IMR-90 (cell line): ENCODE data around the gene HINT2. TPM values are rescaled to one million over a fixed set of nuclear protein-coding genes. Genes with fewer than 3 reads are reported as not detected.

Source experiments
- ATAC-seq: fragments of 200-7000 bp; cut with Tn5 transposase; 2 replicates; pipeline ENCODE4 v1.9.1; 2020; ENCODE audit warnings: low read depth, mild to moderate bottlenecking, moderate library complexity
- BruUV-seq: library from RNA; stranded (reverse); fragments of 400-500 nt; replicated peaks from 2 replicates; lab custom pipeline; 2021; lab: Mats Ljungman, UMichigan
- CTCF ChIA-PET: fragments of 300-600 bp; formaldehyde crosslinking; extraction: SDS; loops from one replicate; lab custom pipeline; 2021; ENCODE audit warnings: antibody characterized with exemption; lab: Yijun Ruan, JAX
- POLR2A ChIA-PET: fragments of 300-600 bp; sonication (Branson Sonifier 250); formaldehyde crosslinking; loops from one replicate; lab custom pipeline; 2022; ENCODE audit warnings: antibody characterized with exemption; ENCODE audit not compliant: unreplicated experiment; lab: Charles Lee
- DNase-seq: peaks from one replicate; pipeline ENCODE4 v3.0.0; 2013
- H2AFZ ChIP-seq: replicated peaks from 2 replicates; pipeline ENCODE3; 2013; ENCODE audit warnings: low read length, mild to moderate bottlenecking; ENCODE audit not compliant: poor library complexity
- H2AK5ac ChIP-seq: 2 replicates; pipeline ENCODE4 v1.6.1; 2013; ENCODE audit warnings: low read depth, low read length, inconsistent platforms
- H2AK9ac ChIP-seq: replicated peaks from 2 replicates; pipeline ENCODE3; 2013; ENCODE audit warnings: mild to moderate bottlenecking, low read depth, low read length, moderate library complexity; ENCODE audit not compliant: poor library complexity
- H2BK120ac ChIP-seq: 2 replicates; pipeline ENCODE4 v1.6.1; 2013; ENCODE audit warnings: low read depth, low read length, inconsistent platforms
- H2BK15ac ChIP-seq: 3 replicates; pipeline ENCODE4 v1.6.1; 2013; ENCODE audit warnings: low read depth, low read length, inconsistent platforms
- H2BK20ac ChIP-seq: 2 replicates; pipeline ENCODE4 v1.6.1; 2013; ENCODE audit warnings: low read depth, mild to moderate bottlenecking, inconsistent platforms, low read length, moderate library complexity
- H2BK5ac ChIP-seq: 2 replicates; pipeline ENCODE4 v1.6.1; 2013; ENCODE audit warnings: mild to moderate bottlenecking, low read depth, low read length, inconsistent platforms; ENCODE audit not compliant: poor library complexity, severe bottlenecking
- H3K14ac ChIP-seq: replicated peaks from 2 replicates; pipeline ENCODE4 v1.6.1; 2013; ENCODE audit warnings: low read depth, low read length, inconsistent platforms
- H3K18ac ChIP-seq: 2 replicates; pipeline ENCODE4 v1.6.1; 2013; ENCODE audit warnings: low read depth, low read length, control low read depth
- H3K23ac ChIP-seq: 2 replicates; pipeline ENCODE4 v1.6.1; 2013; ENCODE audit warnings: low read depth, low read length, inconsistent platforms
- H3K27ac ChIP-seq: 2 replicates; pipeline ENCODE4 v1.5.1; 2013; ENCODE audit warnings: mild to moderate bottlenecking, control low read depth, low read length; ENCODE audit not compliant: insufficient read depth
- H3K27me3 ChIP-seq: 2 replicates; pipeline ENCODE4 v1.6.1; 2013; ENCODE audit warnings: low read length; ENCODE audit not compliant: control insufficient read depth, insufficient read depth
- H3K36me3 ChIP-seq: 2 replicates; pipeline ENCODE4 v1.6.1; 2013; ENCODE audit warnings: low read length, mixed read lengths; ENCODE audit not compliant: control insufficient read depth, insufficient read depth
- H3K4ac ChIP-seq: 2 replicates; pipeline ENCODE4 v1.6.1; 2013; ENCODE audit warnings: low read depth, low read length, inconsistent platforms
- H3K4me1 ChIP-seq: 2 replicates; pipeline ENCODE4 v1.6.1; 2013; ENCODE audit warnings: low read length, mixed read lengths; ENCODE audit not compliant: control insufficient read depth, insufficient read depth
- H3K4me2 ChIP-seq: 2 replicates; pipeline ENCODE4 v1.6.1; 2013; ENCODE audit warnings: low read depth, mild to moderate bottlenecking, control low read depth, low read length, moderate library complexity
- H3K4me3 ChIP-seq: 2 replicates; pipeline ENCODE4 v1.5.1; 2013; ENCODE audit warnings: low read depth, mild to moderate bottlenecking, control low read depth, low read length, moderate library complexity; ENCODE audit not compliant: insufficient read depth
- H3K56ac ChIP-seq: 2 replicates; pipeline ENCODE4 v1.6.1; 2013; ENCODE audit warnings: low read length, inconsistent platforms; ENCODE audit not compliant: insufficient read depth; ENCODE audit errors: extremely low read depth
- H3K79me1 ChIP-seq, 2 experiments: 2 replicates each; pipeline ENCODE4 v1.6.1; 2013; ENCODE audit warnings: low read length in 2 of 2, inconsistent platforms in 1 of 2, low read depth in 1 of 2
- H3K9ac ChIP-seq: 2 replicates; pipeline ENCODE4 v1.6.1; 2013; ENCODE audit warnings: low read depth, low read length, control low read depth
- H3K9me1 ChIP-seq: 2 replicates; pipeline ENCODE4 v1.6.1; 2013; ENCODE audit warnings: low read length, inconsistent platforms; ENCODE audit not compliant: insufficient read depth
- H3K9me3 ChIP-seq: 2 replicates; pipeline ENCODE4 v1.6.1; 2013; ENCODE audit warnings: low read length; ENCODE audit not compliant: control insufficient read depth, insufficient read depth
- H4K20me1 ChIP-seq: 2 replicates; pipeline ENCODE4 v1.6.1; 2013; ENCODE audit warnings: low read length, inconsistent platforms; ENCODE audit not compliant: insufficient read depth
- H4K5ac ChIP-seq: 2 replicates; pipeline ENCODE4 v1.6.1; 2013; ENCODE audit warnings: mild to moderate bottlenecking, low read depth, low read length, control low read depth
- H4K8ac ChIP-seq, 2 experiments: 2 replicates each; pipeline ENCODE4 v1.6.1; 2013; ENCODE audit warnings: low read depth in 2 of 2, low read length in 2 of 2, control low read depth in 1 of 2, inconsistent platforms in 1 of 2
- H4K91ac ChIP-seq: 2 replicates; pipeline ENCODE4 v1.6.1; 2013; ENCODE audit warnings: low read depth, low read length, inconsistent platforms; ENCODE audit not compliant: insufficient read depth
- CTCF ChIP-seq: conservative IDR thresholded peaks from 2 replicates; pipeline ENCODE4 v1.5.1; 2012; ENCODE audit warnings: mild to moderate bottlenecking, low read depth, low read length, improper control_type of control experiment
- RCOR1 ChIP-seq: IDR thresholded peaks from 2 replicates; pipeline ENCODE4 v1.6.1; 2012; ENCODE audit warnings: mild to moderate bottlenecking, low read length, improper control_type of control experiment; ENCODE audit not compliant: insufficient replicate concordance
- USF2 ChIP-seq: fragments of 150-350 bp; IDR thresholded peaks from 2 replicates; pipeline ENCODE4 v1.6.1; 2017; ENCODE audit warnings: mild to moderate bottlenecking, antibody characterized with exemption, low read length, low read depth
- WGBS, 2 experiments: methylation state at CpG; one replicate each; pipeline versions ENCODE4 v1.1.5 to v1.1.7; 2013; ENCODE audit warnings: missing lambda C conversion rate in 2 of 2; ENCODE audit not compliant: insufficient read length in 1 of 2; ENCODE audit errors: extremely low coverage in 2 of 2; 5-methylcytosine and 5-hydroxymethylcytosine counted together
- dilution Hi-C: fragments of 300-500 bp; cut with HindIII; formaldehyde crosslinking; loops from one replicate; pipeline ENCODE4 v1.14.3; 2018; ENCODE audit warnings: low sequenced_read_pairs; ENCODE audit not compliant: unreplicated experiment
- in situ Hi-C: fragments of 300-500 bp; cut with MboI; formaldehyde crosslinking; loops from 3 replicates; pipeline ENCODE4 v1.14.3; 2019; ENCODE audit warnings: low sequenced_read_pairs, inconsistent platforms, mixed read lengths
- intact Hi-C: fragments of 100-400 bp; cut with micrococcal nuclease; formaldehyde crosslinking; loops from 2 replicates; pipeline ENCODE4 v1.10.0; 2022
- polyA plus RNA-seq, 3 experiments: library from polyadenylated mRNA; depleted of rRNA; stranded (reverse); fragments of >200 nt; gene quantifications; 2 replicates each; pipeline ENCODE4 v1.2.3, GENCODE V29; 2012; ENCODE audit warnings: low replicate concordance in 1 of 3
- total RNA-seq: library from RNA; depleted of rRNA; stranded (reverse); fragments of >200 nt; gene quantifications from 2 replicates; pipeline ENCODE4 v1.2.3, GENCODE V29; 2012

HINT2 gene
- total and polyA plus RNA-seq, 2 of the 4 experiments (the other 2 are of a cell fraction): 7.5 to 20.6 TPM

GRCh38 chr9:35859310-35859989 is 44.6 kb upstream of the HINT2 start:
- intact Hi-C loops: no loop called here
- peak; percentile 69 for ATAC-seq
- no peak overlapping the region for H3K23ac ChIP-seq
- H3K4me1 ChIP-seq: no peaks in the 10 kb centered on the region
- peak overlapping the region; percentile 59 for H2AFZ ChIP-seq
- H3K56ac ChIP-seq: no peak overlapping the region
- no peak overlapping the region for H4K5ac ChIP-seq
- H3K14ac ChIP-seq: no peak overlapping the region
- peaks cover 39% of the 10 kb centered on the region for H3K27me3 ChIP-seq
- no peak overlapping the region for H2AK5ac ChIP-seq
- ChIA-PET POLR2A (no interaction called here), CTCF (no interaction called here)
- H2BK20ac ChIP-seq: no peak overlapping the region
- H3K9me3 ChIP-seq: no peaks in the 10 kb centered on the region
- no peak overlapping the region for H2BK5ac ChIP-seq
- no peak overlapping the region for H3K4me3 ChIP-seq
- H3K79me1 ChIP-seq: no peaks in the 10 kb centered on the region
- no peak overlapping the region for H3K9ac ChIP-seq
- no peaks in the 10 kb centered on the region for H3K9me1 ChIP-seq
- no peak overlapping the region for H3K4me2 ChIP-seq
- H4K91ac ChIP-seq: no peak overlapping the region
- no peaks in the 10 kb centered on the region for H3K36me3 ChIP-seq
- H4K20me1 ChIP-seq: no peaks in the 10 kb centered on the region
- dilution Hi-C loops: no loop called here
- 69% methylated on average over 14 of the region's 16 CpGs; no CpG with 5 or more reads in 1 of the 2 experiments for WGBS, 2 experiments
- H2BK120ac ChIP-seq: no peak overlapping the region
- no peak overlapping the region for H2AK9ac ChIP-seq
- H2BK15ac ChIP-seq: no peak overlapping the region
- H3K27ac ChIP-seq: no peak overlapping the region
- no peak overlapping the region for H3K18ac ChIP-seq
- H4K8ac ChIP-seq: no peak overlapping the region
- 0 out of 2 replicates have a peak, but pooled peaks have one; percentile 9 for TF ChIP-seq CTCF
- TF ChIP-seq RCOR1: no peak
- TF ChIP-seq USF2: no peak
- BruUV-seq: no TSS peak
- DNase-seq: peak; percentile 35
- no peak overlapping the region for H3K4ac ChIP-seq
- in situ Hi-C loops: no loop called here
